LNCaP clone FGC (cell line): ENCODE results near the gene UBAP1.
"Not testable (repeated sequence)": the region's sequence is repeated elsewhere in the genome, so short reads cannot be mapped to it uniquely, and the experiment has no call there.

Experiments used
- DNase-seq: peaks from one replicate; pipeline ENCODE4 v3.0.0-alpha.2; 2011; ENCODE audit warnings: low read depth
- H3K4me3 ChIP-seq: 2 replicates; pipeline ENCODE4 v1.5.1; 2011; ENCODE audit warnings: mild to moderate bottlenecking, low read depth, low read length, control low read depth
- TF ChIP-seq, protein P1 (sequence below): IDR thresholded peaks from 2 replicates; pipeline ENCODE4 v1.5.1; 2012; ENCODE audit warnings: mild to moderate bottlenecking; ENCODE audit not compliant: control insufficient read depth, insufficient read depth; ENCODE audit errors: extremely low read depth

The UBAP1 gene

GRCh38 chr9:34267660-34268059 is 88.8 kb downstream of the UBAP1 start:
- H3K4me3 ChIP-seq, result no peak overlapping the region
- no peak for DNase-seq
- TF ChIP-seq, protein P1, sequence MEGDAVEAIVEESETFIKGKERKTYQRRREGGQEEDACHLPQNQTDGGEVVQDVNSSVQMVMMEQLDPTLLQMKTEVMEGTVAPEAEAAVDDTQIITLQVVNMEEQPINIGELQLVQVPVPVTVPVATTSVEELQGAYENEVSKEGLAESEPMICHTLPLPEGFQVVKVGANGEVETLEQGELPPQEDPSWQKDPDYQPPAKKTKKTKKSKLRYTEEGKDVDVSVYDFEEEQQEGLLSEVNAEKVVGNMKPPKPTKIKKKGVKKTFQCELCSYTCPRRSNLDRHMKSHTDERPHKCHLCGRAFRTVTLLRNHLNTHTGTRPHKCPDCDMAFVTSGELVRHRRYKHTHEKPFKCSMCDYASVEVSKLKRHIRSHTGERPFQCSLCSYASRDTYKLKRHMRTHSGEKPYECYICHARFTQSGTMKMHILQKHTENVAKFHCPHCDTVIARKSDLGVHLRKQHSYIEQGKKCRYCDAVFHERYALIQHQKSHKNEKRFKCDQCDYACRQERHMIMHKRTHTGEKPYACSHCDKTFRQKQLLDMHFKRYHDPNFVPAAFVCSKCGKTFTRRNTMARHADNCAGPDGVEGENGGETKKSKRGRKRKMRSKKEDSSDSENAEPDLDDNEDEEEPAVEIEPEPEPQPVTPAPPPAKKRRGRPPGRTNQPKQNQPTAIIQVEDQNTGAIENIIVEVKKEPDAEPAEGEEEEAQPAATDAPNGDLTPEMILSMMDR, result no peak

GRCh38 chr9:34271265-34272006 is 92.6 kb downstream of the UBAP1 start:
- no peak overlapping the region for H3K4me3 ChIP-seq
- TF ChIP-seq, protein P1, result no peak
- no peak for DNase-seq

GRCh38 chr9:34272101-34272541 is 93.3 kb downstream of the UBAP1 start:
- DNase-seq, result no peak
- no peak overlapping the region for H3K4me3 ChIP-seq
- TF ChIP-seq, protein P1, result no peak

GRCh38 chr9:34273588-34273987 is 94.7 kb downstream of the UBAP1 start:
- DNase-seq, H3K4me3 ChIP-seq: not testable (repeated sequence)

DNA sequence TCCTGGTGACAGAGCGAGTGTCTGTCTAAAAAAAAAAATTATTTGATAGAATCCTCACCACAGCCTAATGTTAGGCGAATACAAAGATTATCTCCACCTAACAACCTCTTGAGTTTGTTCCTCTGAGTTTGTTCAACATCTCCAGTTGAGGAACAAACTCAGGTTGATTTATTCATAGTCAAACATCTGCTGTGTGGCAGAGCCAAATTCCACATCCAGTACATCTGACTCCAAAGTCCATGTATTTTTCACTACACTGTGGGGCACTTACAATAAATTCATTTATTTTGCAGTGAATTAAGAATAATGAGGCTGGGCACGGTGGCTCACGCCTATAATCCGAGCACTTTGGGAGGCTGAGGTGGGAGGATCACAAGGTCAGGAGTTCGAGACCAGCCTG is 97.0 kb downstream of the UBAP1 start:
- no peak for DNase-seq
- TF ChIP-seq, protein P1, result no peak
- H3K4me3 ChIP-seq, result no peak overlapping the region

DNA sequence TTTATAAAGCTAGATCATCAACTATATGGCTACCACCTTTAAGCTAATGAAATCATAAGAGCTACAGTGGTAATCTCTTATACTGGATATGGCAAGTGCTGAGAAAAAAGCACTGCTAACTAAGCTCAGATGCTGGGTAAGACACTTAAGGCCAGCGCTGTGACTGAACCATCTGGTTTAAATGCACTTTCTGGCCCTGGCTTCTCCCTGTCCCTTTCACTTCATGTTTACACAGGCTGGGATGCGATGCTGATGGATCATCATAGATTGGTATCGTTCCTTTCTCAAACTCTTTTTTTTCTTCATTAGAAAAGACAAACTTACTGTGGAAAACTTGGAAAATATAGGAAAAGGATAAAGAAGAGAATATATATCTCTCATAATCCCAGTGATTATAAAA is 97.9 kb downstream of the UBAP1 start:
- no peak for DNase-seq
- TF ChIP-seq, protein P1, result no peak

GRCh38 chr9:34279411-34279810 is 100.6 kb downstream of the UBAP1 start:
- H3K4me3 ChIP-seq, result no peak overlapping the region
- TF ChIP-seq, protein P1, result no peak
- peak; percentile 62 for DNase-seq

More for the DNA sequence above, 97.9 kb downstream of the UBAP1 start:
- no peak overlapping the region for H3K4me3 ChIP-seq
